Ishikawa (cell line): ENCODE measurements around the gene RNASET2.

ENCODE experiments used
- CEBPB ChIP-seq: IDR thresholded peaks from 2 replicates; pipeline ENCODE4 v1.6.1; 2012
- CREB1 ChIP-seq: IDR thresholded peaks from 2 replicates; pipeline ENCODE4 v1.6.1; 2012; ENCODE audit warnings: low read depth
- EGR1 ChIP-seq: IDR thresholded peaks from 2 replicates; pipeline ENCODE4 v1.6.1; 2012
- EP300 ChIP-seq: IDR thresholded peaks from 2 replicates; pipeline ENCODE4 v1.6.1; 2012; ENCODE audit warnings: borderline replicate concordance
- FOXM1 ChIP-seq: IDR thresholded peaks from 2 replicates; pipeline ENCODE4 v1.6.1; 2012; ENCODE audit warnings: low read depth, borderline replicate concordance
- MAX ChIP-seq: IDR thresholded peaks from 2 replicates; pipeline ENCODE4 v1.6.1; 2012
- NFIC ChIP-seq: IDR thresholded peaks from 2 replicates; pipeline ENCODE4 v1.6.1; 2012
- RAD21 ChIP-seq: IDR thresholded peaks from 2 replicates; pipeline ENCODE4 v1.6.1; 2012; ENCODE audit warnings: low read depth
- REST ChIP-seq: IDR thresholded peaks from 2 replicates; pipeline ENCODE4 v1.6.1; 2012; ENCODE audit warnings: low read depth, mild to moderate bottlenecking
- TAF1 ChIP-seq: IDR thresholded peaks from 2 replicates; pipeline ENCODE4 v1.6.1; 2012; ENCODE audit warnings: low read depth, mild to moderate bottlenecking
- TCF12 ChIP-seq: IDR thresholded peaks from 2 replicates; pipeline ENCODE4 v1.6.1; 2012; ENCODE audit warnings: low read depth
- TEAD4 ChIP-seq: IDR thresholded peaks from 2 replicates; pipeline ENCODE4 v1.6.1; 2012
- USF1 ChIP-seq: IDR thresholded peaks from 2 replicates; pipeline ENCODE4 v1.6.1; 2012
- YY1 ChIP-seq: IDR thresholded peaks from 2 replicates; pipeline ENCODE4 v1.6.1; 2012; ENCODE audit warnings: low read depth
- ZBTB7A ChIP-seq: IDR thresholded peaks from 2 replicates; pipeline ENCODE4 v1.6.1; 2012; ENCODE audit warnings: low read depth

RNASET2 gene

GRCh38 chr6:166956444-166957086 is at the start of gene RNASET2:
Gene RNASET2 (minus strand): TSS chr6:166956550. CDS start chr6:166956182, 368 bp downstream.
- TF ChIP-seq EP300: no peak
- peak; percentile 53; the same call in 1 of the 2 replicates for TF ChIP-seq TAF1
- peak; percentile 70 for TF ChIP-seq EGR1
- 0 out of 2 replicates have a peak, but pooled peaks have one; percentile 14 for TF ChIP-seq TCF12
- peak; percentile 32; the same call in 1 of the 2 replicates for TF ChIP-seq ZBTB7A
- 0 out of 2 replicates have a peak, but pooled peaks have one; percentile 50 for TF ChIP-seq MAX

GRCh38 chr6:167005350-167006159 is 49.2 kb upstream of the RNASET2 start:
- TF ChIP-seq MAX: no peak
- TF ChIP-seq NFIC: peak; percentile 71

GRCh38 chr6:167000759-167001158 is 44.4 kb upstream of the RNASET2 start:
- TF ChIP-seq ZBTB7A: no peak
- no peak for TF ChIP-seq REST
- TF ChIP-seq FOXM1: no peak
- TF ChIP-seq EGR1: no peak
- no peak for TF ChIP-seq YY1
- TF ChIP-seq TEAD4: no peak
- no peak for TF ChIP-seq CREB1
- no peak for TF ChIP-seq CEBPB
- no peak for TF ChIP-seq MAX
- no peak for TF ChIP-seq NFIC
- no peak for TF ChIP-seq TAF1
- no peak for TF ChIP-seq USF1
- no peak for TF ChIP-seq TCF12
- no peak for TF ChIP-seq RAD21
- no peak for TF ChIP-seq EP300

- TF ChIP-seq TCF12 (no peak), NFIC (no peak), CREB1 (no peak), YY1 (no peak), FOXM1 (no peak), USF1 (no peak), ZBTB7A (no peak), EGR1 (no peak), MAX (no peak)
These were observed 43.5 kb upstream of the RNASET2 start for GRCh38 chr6:166999884-167000253.

- TF ChIP-seq REST (no peak), TEAD4 (no peak), TAF1 (peak; percentile 91), FOXM1 (no peak), NFIC (no peak), TCF12 (0 out of 2 replicates have a peak, but pooled peaks have one; percentile 34), ZBTB7A (no peak), CREB1 (peak; percentile 17; the same call in 1 of the 2 replicates), RAD21 (no peak), USF1 (no peak), MAX (no peak), CEBPB (no peak), YY1 (peak; percentile 97), EGR1 (no peak), EP300 (no peak)
These were observed 43.0 kb upstream of the RNASET2 start, which contains the start of gene CEP43 for GRCh38 chr6:166999145-166999883. Gene CEP43 (plus strand): TSS chr6:166999397. CDS start chr6:166999413, 16 bp downstream.
